Choroid plexus epithelial cell (primary cell): Measurements from ENCODE around the gene MED27.
"Not testable (repeated sequence)": the region's sequence is repeated elsewhere in the genome, so short reads cannot be mapped to it uniquely, and the experiment has no call there.

Experiments used
- DNase-seq: peaks from one replicate; pipeline ENCODE4 v3.0.0-alpha.2; 2010; ENCODE audit warnings: low read depth
- H3K4me3 ChIP-seq: 2 replicates; pipeline ENCODE4 v1.5.1; 2011; ENCODE audit warnings: low read depth, mild to moderate bottlenecking, control low read depth, low read length, moderate library complexity
- CTCF ChIP-seq: conservative IDR thresholded peaks from 2 replicates; pipeline ENCODE4 v1.5.1; 2011; ENCODE audit warnings: low read depth, mild to moderate bottlenecking, control low read depth, inconsistent platforms, low read length, moderate library complexity

MED27 gene

GRCh38 chr9:132011896-132012295 lies 67.8 kb downstream of the MED27 start:
- no peak overlapping the region for H3K4me3 ChIP-seq
- TF ChIP-seq CTCF, result no peak
- no peak for DNase-seq

GRCh38 chr9:132011309-132011708 lies 68.4 kb downstream of the MED27 start:
- no peak for DNase-seq

GRCh38 chr9:132010201-132010600 lies 69.5 kb downstream of the MED27 start:
- not testable (repeated sequence) for DNase-seq, H3K4me3 ChIP-seq

More at GRCh38 chr9:132011309-132011708, 68.4 kb downstream of the MED27 start:
- no peak for TF ChIP-seq CTCF
- H3K4me3 ChIP-seq, result no peak overlapping the region

- no peak overlapping the region for H3K4me3 ChIP-seq
Observed at GRCh38 chr9:132008855-132009812, 70.5 kb downstream of the MED27 start.

GRCh38 chr9:132008184-132008803 lies 71.4 kb downstream of the MED27 start:
- peak; percentile 33 for DNase-seq

More at GRCh38 chr9:132008855-132009812, 70.5 kb downstream of the MED27 start:
- no peak for DNase-seq
- TF ChIP-seq CTCF, result no peak

GRCh38 chr9:132007371-132008025 lies 72.2 kb downstream of the MED27 start:
- no peak for DNase-seq
- no peak for TF ChIP-seq CTCF
- no peak overlapping the region for H3K4me3 ChIP-seq

More at GRCh38 chr9:132008184-132008803, 71.4 kb downstream of the MED27 start:
- no peak for TF ChIP-seq CTCF
- no peak overlapping the region for H3K4me3 ChIP-seq
